HG03342 (cell line): Measurements from ENCODE around the gene SLC7A11.

Experiments used
- ATAC-seq: cut with Tn5 transposase; IDR thresholded peaks from one replicate; pipeline ENCODE4 v1.9.1; 2021; ENCODE audit warnings: mild to moderate bottlenecking, moderate library complexity; ENCODE audit not compliant: unreplicated experiment

The SLC7A11 gene

DNA sequence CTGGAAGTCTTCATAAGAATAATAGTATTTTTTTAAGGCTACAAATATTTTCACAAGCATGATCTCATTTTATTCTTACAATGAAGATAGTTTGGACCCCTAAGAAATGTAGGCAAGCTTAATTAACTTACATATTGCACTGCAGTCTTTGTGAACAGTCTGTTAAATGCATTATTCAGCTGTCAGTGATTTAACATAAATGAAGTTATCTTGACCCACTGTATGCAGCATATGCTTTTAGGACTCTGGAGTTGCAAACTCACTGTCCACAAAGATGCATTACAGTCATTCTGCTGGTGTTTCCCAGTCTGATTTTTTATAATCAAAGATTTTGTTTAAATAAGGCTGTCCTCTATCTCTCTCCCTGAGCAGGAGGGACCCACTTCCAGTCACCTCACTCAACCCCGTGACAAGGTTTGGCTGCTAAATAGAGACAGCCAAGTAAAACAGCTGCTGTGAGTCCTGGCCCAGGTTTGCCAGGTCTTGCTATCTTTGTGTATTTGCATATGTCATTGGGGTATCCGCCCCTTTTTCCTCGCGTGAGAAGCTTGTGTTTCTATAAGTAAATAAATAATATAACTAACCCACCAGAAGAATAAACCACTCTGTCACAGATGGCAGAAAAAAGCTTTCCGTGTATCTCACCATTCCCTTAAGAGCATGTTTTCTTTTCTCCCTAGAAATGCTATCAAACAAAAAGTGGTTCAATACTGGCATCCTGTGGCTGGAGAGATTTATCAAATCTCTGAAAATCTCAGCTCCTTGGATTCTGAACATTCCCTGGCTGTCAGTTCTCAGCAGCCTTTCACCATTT is 67.0 kb downstream of the SLC7A11 start:
- ATAC-seq, result no peak

DNA sequence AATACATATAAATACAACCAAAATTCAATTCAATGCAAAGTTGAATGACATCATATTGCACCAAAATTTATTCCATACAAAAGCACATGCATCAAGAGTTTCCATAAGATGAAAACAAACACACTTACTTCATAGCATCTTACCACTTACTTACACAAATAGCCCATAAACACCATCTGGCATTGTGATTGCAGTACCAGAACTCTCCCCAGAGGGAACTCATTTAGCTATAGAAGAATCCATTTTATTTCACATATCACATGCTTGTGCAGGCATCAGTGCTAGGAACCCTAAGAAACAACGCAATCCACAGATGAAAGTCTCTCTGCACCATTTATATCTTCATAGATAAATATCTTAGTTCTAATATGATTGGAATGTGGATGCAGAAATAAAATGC is 77.9 kb downstream of the SLC7A11 start:
- no peak for ATAC-seq

GRCh38 chr4:138163171-138163570 is 79.0 kb downstream of the SLC7A11 start:
- ATAC-seq, result no peak

DNA sequence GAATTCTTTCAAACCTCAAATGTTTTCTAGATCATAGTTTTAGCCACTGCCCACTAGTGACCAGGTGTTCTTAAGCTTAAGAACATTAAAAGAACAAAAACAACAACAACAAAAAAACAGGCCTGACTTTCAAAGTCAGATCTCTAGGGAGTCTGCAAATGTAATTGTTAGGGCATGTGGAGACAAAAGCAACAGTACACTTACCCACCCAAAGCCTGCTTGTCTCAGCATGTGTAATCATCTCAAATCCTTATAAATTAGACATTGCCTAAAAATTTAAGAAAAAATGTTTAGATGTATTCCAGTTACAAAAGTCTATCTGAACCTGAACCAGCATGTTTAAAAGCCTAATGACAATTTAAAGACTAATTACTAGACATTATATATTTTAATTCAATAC is 79.9 kb downstream of the SLC7A11 start:
- ATAC-seq, result no peak

DNA sequence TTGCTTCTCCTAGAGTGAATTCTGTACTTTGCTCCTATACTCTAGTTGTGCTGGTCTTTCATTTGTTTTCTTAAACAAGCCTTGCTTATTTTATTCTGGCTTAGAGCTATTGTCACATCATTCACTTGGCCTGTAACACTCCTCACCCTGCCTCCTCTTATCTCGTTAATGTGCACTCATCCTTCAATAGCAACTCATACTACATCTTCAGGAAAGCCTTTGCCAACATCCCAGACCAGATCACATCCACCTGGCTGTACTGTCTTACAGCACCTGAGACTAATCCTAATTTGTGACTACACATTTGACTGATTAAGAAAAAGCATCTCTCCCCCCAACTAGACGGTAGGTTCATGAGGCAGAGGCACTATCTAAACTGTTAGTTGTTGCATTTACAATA is 80.8 kb downstream of the SLC7A11 start:
- no peak for ATAC-seq

- ATAC-seq, result peak; percentile 77
Observed at GRCh38 chr4:138158746-138159297, 83.3 kb downstream of the SLC7A11 start.

GRCh38 chr4:138140879-138141278 is 101.3 kb downstream of the SLC7A11 start:
- no peak for ATAC-seq

DNA sequence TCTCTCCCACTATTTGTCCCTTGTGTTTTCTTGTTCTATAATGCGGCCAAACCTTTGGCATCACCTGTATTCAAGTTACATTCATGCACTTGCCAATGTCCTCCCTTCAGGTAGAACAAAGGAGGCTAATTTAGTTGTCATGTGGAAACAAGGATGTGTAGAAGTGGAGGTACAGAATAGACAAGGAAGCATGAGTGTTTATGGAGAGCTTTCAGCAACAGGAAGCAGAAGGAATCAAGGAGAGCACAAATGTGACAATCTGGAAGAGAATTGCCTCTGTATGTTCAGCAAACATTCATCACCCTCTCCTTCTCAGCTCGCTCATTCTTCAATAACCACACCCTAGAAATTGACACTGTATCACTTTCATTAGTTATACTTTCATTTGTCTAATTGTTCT is 103.4 kb downstream of the SLC7A11 start:
- ATAC-seq, result no peak

DNA sequence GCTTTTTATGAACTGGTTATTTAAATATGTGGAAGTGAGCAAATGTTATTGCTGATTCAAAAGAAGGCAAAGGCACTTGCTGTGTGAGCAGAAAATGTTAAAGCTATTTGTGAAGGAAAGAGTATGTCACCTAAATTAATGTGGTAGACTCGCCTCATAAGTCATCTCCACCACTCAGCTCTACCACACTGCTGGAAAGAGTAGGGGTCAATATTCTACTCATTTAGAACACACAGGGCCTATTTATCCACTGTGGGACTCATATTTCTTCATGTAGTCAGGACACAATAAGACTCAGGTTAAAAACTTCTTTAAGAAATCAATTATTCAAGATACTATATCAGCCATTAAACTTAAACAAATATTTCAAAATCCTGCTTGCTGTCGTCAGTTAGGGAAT is 106.5 kb downstream of the SLC7A11 start:
- no peak for ATAC-seq

DNA sequence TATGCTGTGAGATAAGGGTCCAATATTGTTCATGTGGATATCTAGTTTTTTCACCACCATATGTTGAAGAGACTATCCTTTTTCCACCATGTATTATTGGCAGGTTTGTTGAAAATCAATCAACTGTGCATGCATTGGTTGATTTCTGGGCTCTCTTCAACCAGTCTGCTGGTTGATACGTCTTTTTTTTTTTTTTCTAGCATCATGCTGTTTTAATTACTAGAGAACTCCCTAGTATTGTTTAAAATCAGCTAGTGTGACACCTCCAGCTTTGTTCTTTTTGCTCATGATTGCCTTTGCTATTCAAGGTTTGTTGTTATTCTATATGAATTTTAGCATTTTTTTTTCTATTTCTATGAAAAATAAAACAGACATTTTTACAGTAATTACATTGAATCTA is 123.9 kb downstream of the SLC7A11 start:
- ATAC-seq, result no peak

DNA sequence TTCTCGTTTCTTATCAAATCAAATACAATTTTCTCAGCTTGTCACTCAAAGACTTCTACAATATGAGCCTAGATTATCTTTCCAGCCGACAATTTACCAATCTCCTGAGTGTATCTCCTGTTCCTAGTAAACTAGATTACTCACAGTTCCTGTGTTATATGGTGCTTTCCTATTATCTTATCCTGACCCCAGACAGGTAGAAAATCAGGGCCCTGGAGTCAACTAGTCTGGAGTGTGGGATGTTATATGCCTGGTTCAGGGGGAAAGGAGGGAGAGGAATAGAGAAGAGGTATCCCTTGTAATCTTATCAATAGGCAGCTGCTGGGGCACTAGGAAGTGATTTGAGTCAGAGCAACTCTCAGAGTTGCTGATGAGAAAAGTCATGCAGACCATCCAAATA is 127.1 kb downstream of the SLC7A11 start:
- no peak for ATAC-seq

DNA sequence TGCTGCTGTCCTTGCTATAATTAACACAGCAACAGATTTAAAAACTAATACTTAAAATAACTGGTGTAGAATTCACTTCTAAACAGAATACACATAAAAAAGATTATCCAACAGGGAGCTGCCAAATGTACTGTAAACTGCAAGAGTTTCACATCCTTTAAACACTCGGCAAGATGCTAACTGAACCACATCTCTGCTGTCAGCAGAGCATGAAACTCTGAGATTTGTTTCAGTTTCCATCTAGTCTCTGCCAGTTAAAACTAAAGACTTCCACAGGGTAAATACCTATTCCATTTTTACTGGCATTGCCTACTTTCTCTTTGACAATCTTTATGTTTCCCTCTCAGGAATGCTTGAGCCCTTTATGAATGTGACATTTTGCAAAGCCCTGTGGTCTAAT is 127.7 kb downstream of the SLC7A11 start:
- ATAC-seq, result peak; percentile 100
